GM18508 (cell line): Measurements from ENCODE around the gene ALPI.
"Not testable (repeated sequence)": the region's sequence is repeated elsewhere in the genome, so short reads cannot be mapped to it uniquely, and the experiment has no call there.

Experiments
- ATAC-seq: cut with Tn5 transposase; IDR thresholded peaks from one replicate; pipeline ENCODE4 v1.9.1; 2021; ENCODE audit warnings: moderate number of reproducible peaks; ENCODE audit not compliant: insufficient read depth, unreplicated experiment

The ALPI gene

GRCh38 chr2:232420463-232421188, 35.3 kb upstream of the ALPI start:
- ATAC-seq: no peak

- no peak for ATAC-seq
Measured at GRCh38 chr2:232421189-232421785, 34.7 kb upstream of the ALPI start.

GRCh38 chr2:232422051-232422450, 33.9 kb upstream of the ALPI start:
- ATAC-seq: no peak

GRCh38 chr2:232422996-232423395, 33.0 kb upstream of the ALPI start:
- not testable (repeated sequence) for ATAC-seq

- not testable (repeated sequence) for ATAC-seq
Measured at GRCh38 chr2:232423407-232423806, 32.5 kb upstream of the ALPI start.

GRCh38 chr2:232431705-232432590, 24.0 kb upstream of the ALPI start:
- ATAC-seq: no peak

GRCh38 chr2:232432598-232433184, 23.3 kb upstream of the ALPI start:
- ATAC-seq: no peak

- not testable (repeated sequence) for ATAC-seq
Measured at GRCh38 chr2:232433622-232434021, 22.3 kb upstream of the ALPI start.

- no peak for ATAC-seq
Measured at GRCh38 chr2:232434091-232434490, 21.9 kb upstream of the ALPI start.

GRCh38 chr2:232434563-232435374, 21.2 kb upstream of the ALPI start:
- no peak for ATAC-seq

- no peak for ATAC-seq
Measured at GRCh38 chr2:232435375-232435648, 20.6 kb upstream of the ALPI start.

GRCh38 chr2:232435805-232436204, 20.1 kb upstream of the ALPI start:
- no peak for ATAC-seq

GRCh38 chr2:232436381-232437194, 19.4 kb upstream of the ALPI start:
- ATAC-seq: no peak

- no peak for ATAC-seq
Measured at GRCh38 chr2:232437195-232437571, 18.8 kb upstream of the ALPI start.

GRCh38 chr2:232438091-232438490, 17.9 kb upstream of the ALPI start:
- no peak for ATAC-seq

GRCh38 chr2:232438951-232439757, 16.8 kb upstream of the ALPI start:
- no peak for ATAC-seq

- no peak for ATAC-seq
Measured at GRCh38 chr2:232439758-232440135, 16.2 kb upstream of the ALPI start.

GRCh38 chr2:232440220-232441018, 15.5 kb upstream of the ALPI start:
- ATAC-seq: not testable (repeated sequence)
